H1 (cell line): Measurements from ENCODE around the gene EFHB. TPM values are rescaled to one million over a fixed set of nuclear protein-coding genes. Genes with fewer than 3 reads are reported as not detected.

Experiments used
- ATF3 ChIP-seq: IDR thresholded peaks from 2 replicates; pipeline ENCODE4 v1.6.1; 2011; ENCODE audit warnings: low read depth, mild to moderate bottlenecking, low read length; ENCODE audit not compliant: insufficient read depth
- CHD7 ChIP-seq: fragments of 300-600 bp; sonication (generic); IDR thresholded peaks from 2 replicates; pipeline ENCODE4 v1.7.1; 2012; ENCODE audit warnings: low read length, moderate library complexity, mild to moderate bottlenecking, inconsistent platforms; ENCODE audit not compliant: insufficient replicate concordance
- CTCF ChIP-seq, 3 experiments: IDR thresholded peaks; 1 replicate in 2 of 3; 2 replicates in 1 of 3; pipeline versions ENCODE4 v1.5.1 to v1.6.1; 2011; ENCODE audit warnings: low read length in 3 of 3, mild to moderate bottlenecking in 3 of 3, inconsistent platforms in 2 of 3, low read depth in 1 of 3, moderate library complexity in 1 of 3; ENCODE audit not compliant: insufficient read depth in 1 of 3; ENCODE audit errors: control extremely low read depth in 1 of 3
- JUN ChIP-seq: IDR thresholded peaks from 2 replicates; pipeline ENCODE4 v1.6.1; 2011; ENCODE audit warnings: low read depth, mild to moderate bottlenecking, improper control_type of control experiment, low read length
- KDM5A ChIP-seq: fragments of 200-600 bp; IDR thresholded peaks from 2 replicates; pipeline ENCODE4 v1.7.1; 2012; ENCODE audit warnings: mild to moderate bottlenecking, low read length, inconsistent platforms, mixed read lengths
- NANOG ChIP-seq: IDR thresholded peaks from 2 replicates; pipeline ENCODE4 v1.6.1; 2011; ENCODE audit warnings: low read length, low read depth, mild to moderate bottlenecking, inconsistent platforms; ENCODE audit not compliant: insufficient read depth, poor library complexity, severe bottlenecking
- NRF1 ChIP-seq: IDR thresholded peaks from 2 replicates; pipeline ENCODE4 v1.6.1; 2011; ENCODE audit warnings: mild to moderate bottlenecking, low read depth, low read length, improper control_type of control experiment
- TAF1 ChIP-seq: IDR thresholded peaks from 2 replicates; pipeline ENCODE4 v1.6.1; 2011; ENCODE audit warnings: mild to moderate bottlenecking, low read depth, low read length
- TCF12 ChIP-seq: IDR thresholded peaks from 2 replicates; pipeline ENCODE4 v1.6.1; 2011; ENCODE audit warnings: low read depth, mild to moderate bottlenecking, low read length
- polyA plus RNA-seq, 7 experiments: library from polyadenylated mRNA; depleted of rRNA in 3 of 7; stranded (reverse) in 5 of 7; unstranded in 2 of 7; fragments of >200 nt in 5 of 7; fragments of 200-250 nt in 2 of 7; gene quantifications; 1 replicate in 5 of 7; 2 replicates in 1 of 7; 4 replicates in 1 of 7; pipeline versions ENCODE4 v1.2.1 to v1.2.3, GENCODE V29; 2011 to 2013; ENCODE audit warnings: missing spikeins in 2 of 7, mixed read lengths in 2 of 7
- total RNA-seq: library from RNA; stranded (reverse); fragmentation: NEBNext Ultra II Directional; extraction: Animal tissue kit (Norgen Biotek cat#: 25700); gene quantifications from 2 replicates; pipeline ENCODE4 v1.2.1, GENCODE V29; 2021

The EFHB gene
- total and polyA plus RNA-seq, 2 of the 8 experiments (the other 6 are each of a cell fraction or from before 2014, with no cell fraction given): 0.12 to 1.3 TPM

- TF ChIP-seq CHD7 (no peak), ATF3 (no peak), NANOG (no peak), TCF12 (no peak), TAF1 (no peak), KDM5A (no peak), NRF1 (no peak), JUN (no peak), CTCF (IDR thresholded peaks at IDR 0.05; ENCODE audit: control extremely low read depth in 1 of 3, insufficient read depth in 1 of 3, low read depth in 1 of 3, low read length in 3 of 3) (no peak)
Observed at GRCh38 chr3:19940643-19941042, 6.6 kb upstream of the EFHB start (continued).
